Esophagus muscularis mucosa (tissue), 4 donors: ENCODE data around the gene URB1. TPM values are rescaled to one million over a fixed set of nuclear protein-coding genes. Genes with fewer than 3 reads are reported as not detected.

Experiments
- DNase-seq: peaks from one replicate; pipeline ENCODE4 v3.0.0-alpha.2; 2017; ENCODE audit errors: extremely low spot score
- H3K27ac ChIP-seq, 4 donors: fragments of 200-600 bp; sonication (generic); replicated peaks in 1 of 4; 1 replicate in 3 of 4; 2 replicates in 1 of 4; pipeline ENCODE4 v1.5.1; 2016 to 2019; ENCODE audit warnings: mild to moderate bottlenecking in 1 of 4
- H3K27me3 ChIP-seq, 4 donors: fragments of 200-600 bp; sonication (generic); one replicate each; pipeline versions ENCODE4 v1.5.1 to v1.6.0; 2016 to 2019
- H3K36me3 ChIP-seq, 4 donors: fragments of 200-600 bp; sonication (generic); one replicate each; pipeline ENCODE4 v1.5.1; 2016 to 2019
- H3K4me1 ChIP-seq, 4 donors: fragments of 200-600 bp; sonication (generic); one replicate each; pipeline ENCODE4 v1.5.1; 2016 to 2019
- H3K4me3 ChIP-seq, 4 donors: fragments of 200-600 bp; sonication (generic); 1 replicate in 2 of 4; 2 replicates in 2 of 4; pipeline ENCODE4 v1.5.1; 2016 to 2019; ENCODE audit warnings: mild to moderate bottlenecking in 4 of 4, moderate library complexity in 1 of 4
- H3K9me3 ChIP-seq, 4 donors: fragments of 200-600 bp; sonication (generic); 1 replicate in 3 of 4; 2 replicates in 1 of 4; pipeline ENCODE4 v1.5.1; 2016 to 2019
- CTCF ChIP-seq, 3 experiments: fragments of 200-600 bp in 2 of 3; fragments of 450-650 bp in 1 of 3; sonication (generic) in 2 of 3; IDR thresholded peaks; one replicate each; pipeline ENCODE4 v1.5.1; 2017 to 2019; ENCODE audit warnings: antibody characterized with exemption in 3 of 3, mild to moderate bottlenecking in 2 of 3, moderate library complexity in 1 of 3
- EP300 ChIP-seq: sonication (generic); formaldehyde crosslinking; IDR thresholded peaks from one replicate; pipeline ENCODE4 v1.6.1; 2017; ENCODE audit warnings: antibody characterized with exemption
- POLR2A ChIP-seq: fragments of 450-650 bp; IDR thresholded peaks from one replicate; pipeline ENCODE4 v1.6.1; 2017; ENCODE audit warnings: antibody characterized with exemption, moderate library complexity, mild to moderate bottlenecking, low read depth
- POLR2AphosphoS5 ChIP-seq, 2 donors: sonication (generic); formaldehyde crosslinking; IDR thresholded peaks; one replicate each; pipeline ENCODE4 v1.6.1; 2017; ENCODE audit warnings: antibody characterized with exemption in 2 of 2
- WGBS: methylation state at CpG from one replicate; pipeline ENCODE4 v1.1.5; 2018; 5-methylcytosine and 5-hydroxymethylcytosine counted together
- intact Hi-C: fragments of 100-400 bp; cut with DNase I; formaldehyde crosslinking; loops from one replicate; pipeline ENCODE4 v1.15.1; 2023
- total RNA-seq, 4 donors: library from RNA; depleted of rRNA; stranded (reverse); fragments of >200 nt; gene quantifications; one replicate each; pipeline versions ENCODE4 v1.1.0 to v1.2.1, GENCODE V29; 2016

Gene URB1
- total RNA-seq, 4 donors from 2014 or later, result 14.1 to 31.0 (median 22.4) TPM

GRCh38 chr21:32423320-32424190, 30.7 kb upstream of the URB1 start:
- WGBS, result 85% methylated on average over 9 of the region's 9 CpGs
- Histone ChIP-seq H3K27me3 (no peaks in the 10 kb centered on the region), H3K27ac (no peak overlapping the region), H3K4me3 (no peak overlapping the region), H3K9me3 (peaks cover 0 to 6% (median 0%) of the 10 kb centered on the region in 4 donors), H3K4me1 (peaks cover 32 to 57% (median 51%) of the 10 kb centered on the region in 4 donors), H3K36me3 (peaks cover 0 to 1% (median 0%) of the 10 kb centered on the region in 4 donors)
- intact Hi-C loops, result no loop called here
- no peak for TF ChIP-seq POLR2A
- no peak for TF ChIP-seq CTCF (IDR thresholded peaks at IDR 0.05)
- DNase-seq, result no peak

- peaks cover 0 to 12% (median 4%) of the 10 kb centered on the region in 4 donors for H3K36me3 ChIP-seq
- peaks cover 22 to 60% (median 52%) of the 10 kb centered on the region in 4 donors for H3K4me1 ChIP-seq
- H3K4me3 ChIP-seq, result no peak overlapping the region
- H3K27me3 ChIP-seq, result no peaks in the 10 kb centered on the region
- TF ChIP-seq POLR2AphosphoS5 (IDR thresholded peaks at IDR 0.05) (no peak), POLR2A (no peak), EP300 (no peak), CTCF (IDR thresholded peaks at IDR 0.05) (no peak)
- H3K9me3 ChIP-seq, result peaks cover 0 to 6% (median 0%) of the 10 kb centered on the region in 4 donors
- no peak for DNase-seq
- H3K27ac ChIP-seq, result no peak overlapping the region
- 94% methylated on average over 2 of the region's 2 CpGs for WGBS
- intact Hi-C loops, result no loop called here
These were observed 29.3 kb upstream of the URB1 start for GRCh38 chr21:32422064-32422463.

- Histone ChIP-seq H3K9me3 (peaks cover 0 to 6% (median 0%) of the 10 kb centered on the region in 4 donors), H3K27me3 (no peaks in the 10 kb centered on the region), H3K27ac (no peak overlapping the region), H3K4me3 (no peak overlapping the region), H3K4me1 (peaks cover 24 to 78% (median 66%) of the 10 kb centered on the region in 4 donors), H3K36me3 (peaks cover 0 to 22% (median 6%) of the 10 kb centered on the region in 4 donors)
- DNase-seq, result no peak
- TF ChIP-seq CTCF (IDR thresholded peaks at IDR 0.05) (no peak), POLR2AphosphoS5 (IDR thresholded peaks at IDR 0.05) (no peak), EP300 (no peak), POLR2A (no peak)
- WGBS, result 62% methylated on average over 4 of the region's 4 CpGs
- intact Hi-C loops, result loop anchor here (5.0 kb wide), 1 partner anchor 104 kb away; no protein-coding TSS in a partner anchor
These were observed 25.3 kb upstream of the URB1 start for GRCh38 chr21:32418146-32418545.

GRCh38 chr21:32415451-32416398, 22.9 kb upstream of the URB1 start:
- Histone ChIP-seq H3K36me3 (peaks cover 0 to 22% (median 6%) of the 10 kb centered on the region in 4 donors), H3K4me1 (peaks cover 30 to 85% (median 74%) of the 10 kb centered on the region in 4 donors), H3K4me3 (peak overlapping the region; percentile 66 to 89 (median 82)), H3K9me3 (no peaks in the 10 kb centered on the region), H3K27ac (peak overlapping the region; percentile 98 to 100 (median 99)), H3K27me3 (no peaks in the 10 kb centered on the region)
- no peak for DNase-seq
- intact Hi-C loops, result loop anchor here (2.0 to 5.0 kb wide), 2 partner anchors 41 to 107 kb away; no protein-coding TSS in a partner anchor
- WGBS, result 74% methylated on average over 11 of the region's 11 CpGs
- TF ChIP-seq POLR2A (no peak), POLR2AphosphoS5 (IDR thresholded peaks at IDR 0.05) (no peak), CTCF (IDR thresholded peaks at IDR 0.05) (no peak), EP300 (no peak)
